Keratinocyte (primary cell): ENCODE results near the gene CAPZB. TPM values are rescaled to one million over a fixed set of nuclear protein-coding genes. Genes with fewer than 3 reads are reported as not detected.

Source experiments
- DNase-seq: peaks from one replicate; pipeline ENCODE4 v3.0.0-alpha.2; 2011; ENCODE audit warnings: low read depth, missing footprints, low spot score
- FAIRE-seq: peaks from 2 replicates; lab custom pipeline; 2011; peaks lifted over from hg19 to GRCh38; lab: Jason Lieb, UNC
- H2AFZ ChIP-seq: 2 replicates; pipeline ENCODE4 v1.6.0; 2012; ENCODE audit warnings: low read length, control low read depth, inconsistent platforms; ENCODE audit not compliant: control insufficient read depth
- H3K27ac ChIP-seq: 2 replicates; pipeline ENCODE4 v1.5.1; 2011; ENCODE audit warnings: low read length; ENCODE audit not compliant: control insufficient read depth, insufficient read depth
- H3K27me3 ChIP-seq: 3 replicates; pipeline ENCODE4 v1.6.0; 2011; ENCODE audit warnings: low read length; ENCODE audit not compliant: control insufficient read depth, insufficient read depth; ENCODE audit errors: extremely low read depth
- H3K36me3 ChIP-seq, 2 experiments: 2 replicates in 1 of 2; 3 replicates in 1 of 2; pipeline ENCODE4 v1.5.1; 2011; ENCODE audit warnings: low read length in 2 of 2, mild to moderate bottlenecking in 1 of 2; ENCODE audit not compliant: control insufficient read depth in 2 of 2, insufficient read depth in 2 of 2; ENCODE audit errors: extremely low read depth in 1 of 2
- H3K4me1 ChIP-seq: 3 replicates; pipeline ENCODE4 v1.5.1; 2011; ENCODE audit warnings: low read length; ENCODE audit not compliant: control insufficient read depth, insufficient read depth; ENCODE audit errors: extremely low read depth
- H3K4me2 ChIP-seq: 3 replicates; pipeline ENCODE4 v1.6.0; 2011; ENCODE audit warnings: low read depth, low read length; ENCODE audit not compliant: control insufficient read depth, insufficient read depth; ENCODE audit errors: extremely low read depth
- H3K4me3 ChIP-seq, 3 experiments: fragments of 200-600 bp in 1 of 3; sonication (generic) in 1 of 3; 2 replicates in 2 of 3; 3 replicates in 1 of 3; pipeline ENCODE4 v1.5.1; 2011 to 2016; ENCODE audit warnings: low read length in 3 of 3, mild to moderate bottlenecking in 3 of 3, control low read depth in 2 of 3, inconsistent platforms in 1 of 3, low read depth in 1 of 3, mixed read lengths in 1 of 3, mixed run types in 1 of 3, moderate library complexity in 1 of 3; ENCODE audit not compliant: control insufficient read depth in 2 of 3, insufficient read depth in 2 of 3; ENCODE audit errors: extremely low read depth in 1 of 3
- H3K79me2 ChIP-seq: 2 replicates; pipeline ENCODE4 v1.6.0; 2012; ENCODE audit warnings: low read length; ENCODE audit not compliant: control insufficient read depth, insufficient read depth
- H3K9ac ChIP-seq: 3 replicates; pipeline ENCODE4 v1.6.0; 2011; ENCODE audit warnings: low read length; ENCODE audit not compliant: control insufficient read depth, insufficient read depth; ENCODE audit errors: extremely low read depth
- H3K9me1 ChIP-seq: 3 replicates; pipeline ENCODE4 v1.6.0; 2011; ENCODE audit warnings: low read length; ENCODE audit not compliant: control insufficient read depth, insufficient read depth; ENCODE audit errors: extremely low read depth
- H3K9me3 ChIP-seq: 2 replicates; pipeline ENCODE4 v1.5.1; 2012; ENCODE audit warnings: low read depth, low read length; ENCODE audit not compliant: control insufficient read depth
- H4K20me1 ChIP-seq: 3 replicates; pipeline ENCODE4 v1.6.0; 2011; ENCODE audit warnings: low read length; ENCODE audit not compliant: control insufficient read depth, insufficient read depth; ENCODE audit errors: extremely low read depth
- EZH2 ChIP-seq: IDR thresholded peaks from one replicate; pipeline ENCODE4 v1.6.1; 2012; ENCODE audit warnings: inconsistent platforms, mild to moderate bottlenecking, low read length, moderate library complexity
- dilution Hi-C: fragments of 300-500 bp; cut with MboI; formaldehyde crosslinking; loops from one replicate; pipeline ENCODE4 v1.7.0; 2020; ENCODE audit warnings: low sequenced_read_pairs; ENCODE audit not compliant: extremely low pct_ligation_motif_present
- polyA plus RNA-seq, 5 experiments: library from polyadenylated mRNA; depleted of rRNA in 3 of 5; stranded (reverse) in 3 of 5; stranded (forward) in 1 of 5; unstranded in 1 of 5; fragments of >200 nt; gene quantifications; 1 replicate in 1 of 5; 2 replicates in 3 of 5; 3 replicates in 1 of 5; pipeline versions ENCODE4 v1.2.1 to v1.2.3, GENCODE V29; 2011 to 2012; ENCODE audit warnings: missing spikeins in 2 of 5, low read depth in 1 of 5, low replicate concordance in 1 of 5
- TF ChIP-seq, protein P1 (sequence below), 3 experiments: IDR thresholded peaks in 1 of 3; conservative IDR thresholded peaks in 1 of 3; optimal IDR thresholded peaks in 1 of 3; 2 replicates in 2 of 3; 3 replicates in 1 of 3; pipeline versions ENCODE3 to v1.5.1; 2011; ENCODE audit warnings: low read length in 3 of 3, mild to moderate bottlenecking in 3 of 3, moderate library complexity in 2 of 3, control low read depth in 1 of 3, inconsistent platforms in 1 of 3; ENCODE audit not compliant: insufficient read depth in 2 of 3; ENCODE audit errors: extremely low read depth in 1 of 3

The CAPZB gene
- polyA plus RNA-seq, 1 donor (not counting 4 experiments of a cell fraction or from before 2014, with no cell fraction given) = 193 TPM

DNA sequence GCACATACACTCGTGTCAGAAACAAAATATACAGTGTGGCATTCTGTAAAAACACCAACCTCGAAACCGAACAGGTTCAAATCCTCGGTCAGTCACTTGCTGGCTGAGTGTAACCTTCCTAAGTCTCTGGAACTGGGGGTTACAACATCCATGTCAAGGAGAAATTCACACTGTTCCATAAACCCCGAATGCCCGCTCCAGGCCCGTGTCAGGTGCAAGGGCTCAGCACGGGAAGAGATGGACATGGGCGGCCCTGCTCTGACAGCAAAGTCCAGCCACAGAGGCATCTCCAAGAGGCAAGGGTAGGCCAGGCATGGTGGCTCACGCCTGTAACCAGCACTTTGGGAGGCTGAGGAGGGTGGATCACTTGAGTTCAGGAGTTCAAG lies 93.8 kb downstream of the CAPZB start:
- no peaks in the 10 kb centered on the region for H3K9me3 ChIP-seq
- no peak overlapping the region for H3K9ac ChIP-seq
- no peak overlapping the region for H3K27ac ChIP-seq
- H3K4me3 ChIP-seq = no peak overlapping the region
- no peak for FAIRE-seq
- H4K20me1 ChIP-seq = peaks cover 32% of the 10 kb centered on the region
- no peak for DNase-seq
- H3K9me1 ChIP-seq = peaks cover 4% of the 10 kb centered on the region
- dilution Hi-C loops = no loop called here
- peaks cover 4 to 5% of the 10 kb centered on the region in 2 experiments for H3K36me3 ChIP-seq
- H2AFZ ChIP-seq = no peak overlapping the region
- H3K27me3 ChIP-seq = no peaks in the 10 kb centered on the region
- no peak for TF ChIP-seq EZH2
- TF ChIP-seq, protein P1, sequence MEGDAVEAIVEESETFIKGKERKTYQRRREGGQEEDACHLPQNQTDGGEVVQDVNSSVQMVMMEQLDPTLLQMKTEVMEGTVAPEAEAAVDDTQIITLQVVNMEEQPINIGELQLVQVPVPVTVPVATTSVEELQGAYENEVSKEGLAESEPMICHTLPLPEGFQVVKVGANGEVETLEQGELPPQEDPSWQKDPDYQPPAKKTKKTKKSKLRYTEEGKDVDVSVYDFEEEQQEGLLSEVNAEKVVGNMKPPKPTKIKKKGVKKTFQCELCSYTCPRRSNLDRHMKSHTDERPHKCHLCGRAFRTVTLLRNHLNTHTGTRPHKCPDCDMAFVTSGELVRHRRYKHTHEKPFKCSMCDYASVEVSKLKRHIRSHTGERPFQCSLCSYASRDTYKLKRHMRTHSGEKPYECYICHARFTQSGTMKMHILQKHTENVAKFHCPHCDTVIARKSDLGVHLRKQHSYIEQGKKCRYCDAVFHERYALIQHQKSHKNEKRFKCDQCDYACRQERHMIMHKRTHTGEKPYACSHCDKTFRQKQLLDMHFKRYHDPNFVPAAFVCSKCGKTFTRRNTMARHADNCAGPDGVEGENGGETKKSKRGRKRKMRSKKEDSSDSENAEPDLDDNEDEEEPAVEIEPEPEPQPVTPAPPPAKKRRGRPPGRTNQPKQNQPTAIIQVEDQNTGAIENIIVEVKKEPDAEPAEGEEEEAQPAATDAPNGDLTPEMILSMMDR (optimal IDR thresholded peaks at IDR 0.05 in 1 of 3, IDR thresholded peaks at IDR 0.05 in 1 of 3, conservative IDR thresholded peaks at IDR 0.05 in 1 of 3; ENCODE audit: extremely low read depth in 1 of 3, insufficient read depth in 2 of 3, low read length in 3 of 3) = no peak
- peaks cover 88% of the 10 kb centered on the region for H3K79me2 ChIP-seq
- H3K4me1 ChIP-seq = peaks cover 26% of the 10 kb centered on the region
- no peak overlapping the region for H3K4me2 ChIP-seq

DNA sequence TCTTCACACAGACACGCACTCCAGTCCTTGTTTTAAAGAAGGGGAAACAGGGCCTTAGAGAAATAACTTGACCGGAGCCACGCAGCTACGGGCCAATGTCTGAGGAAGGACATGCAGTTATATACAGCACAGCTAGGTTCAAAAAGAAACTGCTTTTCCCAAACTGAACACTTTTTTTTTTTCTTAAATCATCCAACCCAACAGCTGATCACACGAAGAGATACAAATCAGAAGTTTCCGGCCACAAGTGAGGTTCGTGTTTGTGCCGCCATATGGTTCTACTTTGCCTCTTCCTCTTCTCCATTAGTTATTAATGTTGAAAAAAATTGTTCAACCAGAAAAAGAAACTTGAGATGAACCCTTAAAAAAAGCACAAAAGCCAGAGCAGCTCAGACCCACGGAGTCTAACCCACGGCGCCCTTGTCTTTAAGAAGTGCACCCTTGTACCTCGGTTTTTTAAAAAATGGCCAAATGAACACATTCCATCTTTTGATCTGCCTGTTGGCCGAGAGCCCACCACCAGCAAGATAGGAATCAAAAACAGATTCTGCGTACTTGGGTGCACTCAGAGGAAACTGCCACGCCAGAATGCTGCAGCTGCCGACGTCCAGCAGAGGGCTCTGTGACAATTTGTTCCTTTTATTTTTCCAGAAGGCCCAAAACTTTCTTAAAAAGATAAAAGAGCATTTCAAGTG lies 94.3 kb downstream of the CAPZB start:
- Histone ChIP-seq H3K36me3 (peaks cover 4 to 7% of the 10 kb centered on the region in 2 experiments), H3K9me1 (peaks cover 4% of the 10 kb centered on the region), H2AFZ (no peak overlapping the region), H3K4me1 (peaks cover 27% of the 10 kb centered on the region), H3K27me3 (no peaks in the 10 kb centered on the region), H3K27ac (peak overlapping the region; percentile 18), H3K79me2 (peaks cover 88% of the 10 kb centered on the region), H4K20me1 (peaks cover 31% of the 10 kb centered on the region), H3K9ac (no peak overlapping the region), H3K4me3 (no peak overlapping the region), H3K9me3 (no peaks in the 10 kb centered on the region), H3K4me2 (peak overlapping the region; percentile 63)
- FAIRE-seq = peak; percentile 93
- dilution Hi-C loops = no loop called here
- DNase-seq = no peak
- TF ChIP-seq EZH2 = no peak
- TF ChIP-seq, protein P1 (optimal IDR thresholded peaks at IDR 0.05 in 1 of 3, IDR thresholded peaks at IDR 0.05 in 1 of 3, conservative IDR thresholded peaks at IDR 0.05 in 1 of 3; ENCODE audit: extremely low read depth in 1 of 3, insufficient read depth in 2 of 3, low read length in 3 of 3) = peak; percentile 69 to 84 (median 79)
